HEK293 (cell line): ENCODE data around the gene ZNHIT1.
A peak's percentile ranks its signal among the peaks of the same experiment; 100 is the strongest.

Source experiments
- CTCF ChIA-PET: fragments of 350-600 bp; formaldehyde crosslinking; extraction: SDS; loops from one replicate; lab custom pipeline; 2021; ENCODE audit warnings: antibody characterized with exemption; lab: Yijun Ruan, JAX
- POLR2A ChIA-PET: fragments of 300-600 bp; formaldehyde crosslinking; extraction: SDS; loops from one replicate; lab custom pipeline; 2020; ENCODE audit warnings: antibody characterized with exemption, inconsistent platforms; lab: Yijun Ruan, JAX
- H3K27ac ChIP-seq: fragments of 200-500 bp; sonication (Bioruptor generic); 2 replicates; pipeline ENCODE4 v1.5.1; 2014; ENCODE audit warnings: low read depth, low read length, control low read depth, inconsistent platforms; ENCODE audit errors: extremely low read depth
- H3K36me3 ChIP-seq, 2 experiments: fragments of 200-500 bp in 1 of 2; sonication (Bioruptor generic) in 1 of 2; 1 replicate in 1 of 2; 2 replicates in 1 of 2; pipeline ENCODE4 v1.5.1; 2014 to 2017; ENCODE audit warnings: inconsistent platforms in 2 of 2, low read length in 2 of 2; ENCODE audit not compliant: control insufficient read depth in 2 of 2, insufficient read depth in 1 of 2
- H3K4me1 ChIP-seq: fragments of 200-500 bp; sonication (Bioruptor generic); 2 replicates; pipeline ENCODE4 v1.5.1; 2014; ENCODE audit warnings: mild to moderate bottlenecking, low read length, inconsistent platforms; ENCODE audit not compliant: control insufficient read depth, insufficient read depth
- H3K4me3 ChIP-seq: 2 replicates; pipeline ENCODE4 v1.5.1; 2011; ENCODE audit warnings: low read depth, mild to moderate bottlenecking, control low read depth, low read length, moderate library complexity
- H3K9me3 ChIP-seq: fragments of 200-500 bp; sonication (Bioruptor generic); 2 replicates; pipeline ENCODE4 v1.5.1; 2014; ENCODE audit warnings: low read depth, low read length, inconsistent platforms; ENCODE audit not compliant: control insufficient read depth, insufficient read depth
- BCL11B ChIP-seq: fragments of 450-650 bp; formaldehyde crosslinking; IDR thresholded peaks from 2 replicates; pipeline ENCODE4 v1.5.1; 2016; ENCODE audit warnings: low read depth, missing biosample characterization, missing genetic modification characterization
- EGR2 ChIP-seq: fragments of 450-650 bp; formaldehyde crosslinking; IDR thresholded peaks from 2 replicates; pipeline ENCODE4 v1.5.1; 2016; ENCODE audit warnings: low read depth, missing biosample characterization, missing genetic modification characterization
- HIC1 ChIP-seq: fragments of 450-650 bp; formaldehyde crosslinking; IDR thresholded peaks from 2 replicates; pipeline ENCODE4 v1.5.1; 2016; ENCODE audit warnings: missing biosample characterization, missing genetic modification characterization
- IKZF3 ChIP-seq: fragments of 450-650 bp; IDR thresholded peaks from 2 replicates; pipeline ENCODE4 v1.5.0; 2018; ENCODE audit warnings: missing biosample characterization, mild to moderate bottlenecking, missing genetic modification characterization, moderate library complexity
- INSM2 ChIP-seq: fragments of 450-650 bp; formaldehyde crosslinking; IDR thresholded peaks from 2 replicates; pipeline ENCODE4 v1.5.1; 2016; ENCODE audit warnings: missing biosample characterization, missing genetic modification characterization
- OSR2 ChIP-seq: fragments of 450-650 bp; formaldehyde crosslinking; IDR thresholded peaks from 2 replicates; pipeline ENCODE4 v1.5.1; 2016; ENCODE audit warnings: missing biosample characterization, missing genetic modification characterization
- PRDM4 ChIP-seq: fragments of 450-650 bp; formaldehyde crosslinking; IDR thresholded peaks from 2 replicates; pipeline ENCODE4 v1.5.1; 2017; ENCODE audit warnings: missing biosample characterization, missing genetic modification characterization
- PRDM6 ChIP-seq: fragments of 450-650 bp; formaldehyde crosslinking; IDR thresholded peaks from 2 replicates; pipeline ENCODE4 v1.5.1; 2017; ENCODE audit warnings: missing biosample characterization, missing genetic modification characterization
- SCRT2 ChIP-seq: fragments of 450-650 bp; formaldehyde crosslinking; IDR thresholded peaks from 2 replicates; pipeline ENCODE4 v1.5.1; 2016; ENCODE audit warnings: missing biosample characterization, missing genetic modification characterization
- ZBTB8A ChIP-seq: fragments of 450-650 bp; formaldehyde crosslinking; IDR thresholded peaks from 2 replicates; pipeline ENCODE4 v1.5.1; 2016; ENCODE audit warnings: missing biosample characterization, missing genetic modification characterization
- ZFHX2 ChIP-seq: fragments of 450-650 bp; formaldehyde crosslinking; conservative IDR thresholded peaks from 2 replicates; pipeline ENCODE4 v1.5.1; 2016; ENCODE audit warnings: missing biosample characterization, missing genetic modification characterization
- ZNF10 ChIP-seq: fragments of 450-650 bp; formaldehyde crosslinking; IDR thresholded peaks from 2 replicates; pipeline ENCODE4 v1.5.1; 2017; ENCODE audit warnings: missing biosample characterization, missing genetic modification characterization
- ZNF140 ChIP-seq: fragments of 450-650 bp; formaldehyde crosslinking; IDR thresholded peaks from 2 replicates; pipeline ENCODE4 v1.5.1; 2016; ENCODE audit warnings: missing biosample characterization, missing genetic modification characterization
- ZNF146 ChIP-seq: fragments of 450-650 bp; formaldehyde crosslinking; IDR thresholded peaks from 2 replicates; pipeline ENCODE4 v1.5.1; 2016; ENCODE audit warnings: missing biosample characterization, missing genetic modification characterization
- ZNF23 ChIP-seq: fragments of 450-650 bp; formaldehyde crosslinking; IDR thresholded peaks from 2 replicates; pipeline ENCODE4 v1.5.1; 2016; ENCODE audit warnings: missing biosample characterization, missing genetic modification characterization, borderline replicate concordance
- ZNF239 ChIP-seq: fragments of 450-650 bp; formaldehyde crosslinking; IDR thresholded peaks from 2 replicates; pipeline ENCODE4 v1.5.1; 2016; ENCODE audit warnings: missing biosample characterization, missing genetic modification characterization
- ZNF24 ChIP-seq: fragments of 450-650 bp; formaldehyde crosslinking; IDR thresholded peaks from 2 replicates; pipeline ENCODE4 v1.5.1; 2016; ENCODE audit warnings: missing biosample characterization, missing genetic modification characterization
- ZNF341 ChIP-seq: fragments of 450-650 bp; formaldehyde crosslinking; IDR thresholded peaks from 2 replicates; pipeline ENCODE4; 2016; ENCODE audit warnings: low read depth, missing biosample characterization, missing genetic modification characterization
- ZNF391 ChIP-seq: fragments of 450-650 bp; formaldehyde crosslinking; IDR thresholded peaks from 2 replicates; pipeline ENCODE4 v1.5.1; 2016; ENCODE audit warnings: low read depth, missing biosample characterization, missing genetic modification characterization, borderline replicate concordance
- ZNF416 ChIP-seq: fragments of 450-650 bp; formaldehyde crosslinking; IDR thresholded peaks from 2 replicates; pipeline ENCODE4 v1.5.1; 2016; ENCODE audit warnings: missing biosample characterization, missing genetic modification characterization
- ZNF670 ChIP-seq: fragments of 450-650 bp; formaldehyde crosslinking; IDR thresholded peaks from 2 replicates; pipeline ENCODE4 v1.5.1; 2016; ENCODE audit warnings: missing biosample characterization, missing genetic modification characterization, low read depth
- ZNF785 ChIP-seq: fragments of 450-650 bp; formaldehyde crosslinking; IDR thresholded peaks from 2 replicates; pipeline ENCODE4 v1.5.1; 2016; ENCODE audit warnings: missing biosample characterization, missing genetic modification characterization

Gene ZNHIT1

GRCh38 chr7:101172005-101172853 is 45.7 kb upstream of the ZNHIT1 start (continued):
- no peak for TF ChIP-seq ZNF23 (tag by site-specific recombination)
- peak; percentile 94 for TF ChIP-seq ZFHX2 (tag by site-specific recombination)
- peak; percentile 33; the same call in 1 of the 2 replicates for TF ChIP-seq HIC1 (tag by site-specific recombination)
- TF ChIP-seq ZNF24 = no peak
- TF ChIP-seq PRDM6 (tag by site-specific recombination) = no peak
- TF ChIP-seq IKZF3 = 0 out of 2 replicates have a peak, but pooled peaks have one; percentile 2
- TF ChIP-seq ZNF416 (tag by site-specific recombination) = no peak

GRCh38 chr7:101172854-101173751 is 44.9 kb upstream of the ZNHIT1 start:
- POLR2A ChIA-PET = interaction anchor here (0.6 to 1.7 kb wide), 3 partner anchors 8 to 293 kb away, joined by 4 to 5 read pairs (median 4); no protein-coding TSS in a partner anchor
- Histone ChIP-seq H3K27ac (no peak overlapping the region; the same call in 1 of the 2 replicates), H3K4me1 (peaks cover 7% of the 10 kb centered on the region; the same call in 1 of the 2 replicates), H3K4me3 (peak overlapping the region; percentile 12), H3K9me3 (no peaks in the 10 kb centered on the region), H3K36me3 (no peaks in the 10 kb centered on the region)
- CTCF ChIA-PET = interaction anchor here (0.5 to 2.1 kb wide), 6 partner anchors 20 to 330 kb away, joined by 3 to 21 read pairs (median 4); no protein-coding TSS in a partner anchor
- TF ChIP-seq ZNF785 (tag by site-specific recombination) (no peak), ZNF391 (tag by site-specific recombination) (0 out of 2 replicates have a peak, but pooled peaks have one; percentile 27), INSM2 (tag by site-specific recombination) (no peak), EGR2 (tag by site-specific recombination) (peak; percentile 53), ZNF341 (tag by site-specific recombination) (no peak; the same call in 1 of the 2 replicates), SCRT2 (tag by site-specific recombination) (no peak), ZNF146 (tag by site-specific recombination) (no peak), ZNF670 (tag by site-specific recombination) (no peak), ZNF10 (no peak; the same call in 1 of the 2 replicates), ZNF140 (tag by site-specific recombination) (no peak), ZBTB8A (tag by site-specific recombination) (peak; percentile 95), PRDM4 (tag by site-specific recombination) (no peak), BCL11B (tag by site-specific recombination) (no peak), OSR2 (tag by site-specific recombination) (no peak), ZNF239 (tag by site-specific recombination) (no peak)
